Testis (tissue), 2 donors: ENCODE data around the gene SMPDL3A.

Source experiments
- POLR2A ChIP-seq: fragments of 450-650 bp; IDR thresholded peaks from one replicate; pipeline ENCODE4 v1.6.1; 2017; ENCODE audit warnings: antibody characterized with exemption, mild to moderate bottlenecking, moderate library complexity
- TF ChIP-seq, protein P1 (sequence below), 3 experiments: fragments of 450-650 bp in 2 of 3; fragments of 200-600 bp in 1 of 3; sonication (generic) in 1 of 3; IDR thresholded peaks; one replicate each; pipeline ENCODE4 v1.5.1; 2016 to 2019; ENCODE audit warnings: antibody characterized with exemption in 3 of 3, mild to moderate bottlenecking in 2 of 3, moderate library complexity in 1 of 3

DNA sequence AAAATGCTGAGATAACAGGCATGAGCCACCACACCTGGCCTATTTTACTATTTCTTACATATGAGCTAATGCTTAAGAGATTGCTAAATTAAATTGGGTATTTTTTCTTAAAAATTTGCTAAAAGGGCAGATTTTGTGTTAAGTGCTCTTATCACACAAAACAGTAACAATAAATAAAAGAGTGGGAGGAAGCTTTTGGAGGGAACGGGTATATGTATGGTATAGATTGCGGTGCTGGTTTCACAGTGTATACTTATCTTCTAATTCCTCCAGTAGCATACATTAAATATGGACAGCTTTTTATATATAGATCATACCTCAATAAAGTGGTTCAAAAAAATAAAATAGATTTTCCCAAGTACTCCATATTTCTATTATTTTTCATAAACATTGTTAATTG, 49.0 kb upstream of the SMPDL3A start:
- TF ChIP-seq POLR2A, result no peak
- TF ChIP-seq, protein P1, sequence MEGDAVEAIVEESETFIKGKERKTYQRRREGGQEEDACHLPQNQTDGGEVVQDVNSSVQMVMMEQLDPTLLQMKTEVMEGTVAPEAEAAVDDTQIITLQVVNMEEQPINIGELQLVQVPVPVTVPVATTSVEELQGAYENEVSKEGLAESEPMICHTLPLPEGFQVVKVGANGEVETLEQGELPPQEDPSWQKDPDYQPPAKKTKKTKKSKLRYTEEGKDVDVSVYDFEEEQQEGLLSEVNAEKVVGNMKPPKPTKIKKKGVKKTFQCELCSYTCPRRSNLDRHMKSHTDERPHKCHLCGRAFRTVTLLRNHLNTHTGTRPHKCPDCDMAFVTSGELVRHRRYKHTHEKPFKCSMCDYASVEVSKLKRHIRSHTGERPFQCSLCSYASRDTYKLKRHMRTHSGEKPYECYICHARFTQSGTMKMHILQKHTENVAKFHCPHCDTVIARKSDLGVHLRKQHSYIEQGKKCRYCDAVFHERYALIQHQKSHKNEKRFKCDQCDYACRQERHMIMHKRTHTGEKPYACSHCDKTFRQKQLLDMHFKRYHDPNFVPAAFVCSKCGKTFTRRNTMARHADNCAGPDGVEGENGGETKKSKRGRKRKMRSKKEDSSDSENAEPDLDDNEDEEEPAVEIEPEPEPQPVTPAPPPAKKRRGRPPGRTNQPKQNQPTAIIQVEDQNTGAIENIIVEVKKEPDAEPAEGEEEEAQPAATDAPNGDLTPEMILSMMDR (IDR thresholded peaks at IDR 0.05), result no peak
